GM12892 (cell line): ENCODE results near the gene CCT5.
"Not testable (repeated sequence)": the region's sequence is repeated elsewhere in the genome, so short reads cannot be mapped to it uniquely, and the experiment has no call there.

Source experiments
- DNase-seq: peaks from one replicate; pipeline ENCODE4 v3.0.0; 2011; ENCODE audit not compliant: insufficient read length
- FAIRE-seq: peaks from 2 replicates; lab custom pipeline; 2011; peaks lifted over from hg19 to GRCh38; lab: Jason Lieb, UNC
- POLR2A ChIP-seq: IDR thresholded peaks from 2 replicates; pipeline ENCODE4 v1.6.1; 2011; ENCODE audit warnings: low read depth, low read length, control low read depth
- POLR2AphosphoS5 ChIP-seq: IDR thresholded peaks from 2 replicates; pipeline ENCODE4 v1.6.1; 2011; ENCODE audit warnings: low read depth, low read length, control low read depth
- TAF1 ChIP-seq: IDR thresholded peaks from 2 replicates; pipeline ENCODE4 v1.6.1; 2011; ENCODE audit warnings: low read depth, mild to moderate bottlenecking, control low read depth, low read length, borderline replicate concordance

CCT5 gene

DNA sequence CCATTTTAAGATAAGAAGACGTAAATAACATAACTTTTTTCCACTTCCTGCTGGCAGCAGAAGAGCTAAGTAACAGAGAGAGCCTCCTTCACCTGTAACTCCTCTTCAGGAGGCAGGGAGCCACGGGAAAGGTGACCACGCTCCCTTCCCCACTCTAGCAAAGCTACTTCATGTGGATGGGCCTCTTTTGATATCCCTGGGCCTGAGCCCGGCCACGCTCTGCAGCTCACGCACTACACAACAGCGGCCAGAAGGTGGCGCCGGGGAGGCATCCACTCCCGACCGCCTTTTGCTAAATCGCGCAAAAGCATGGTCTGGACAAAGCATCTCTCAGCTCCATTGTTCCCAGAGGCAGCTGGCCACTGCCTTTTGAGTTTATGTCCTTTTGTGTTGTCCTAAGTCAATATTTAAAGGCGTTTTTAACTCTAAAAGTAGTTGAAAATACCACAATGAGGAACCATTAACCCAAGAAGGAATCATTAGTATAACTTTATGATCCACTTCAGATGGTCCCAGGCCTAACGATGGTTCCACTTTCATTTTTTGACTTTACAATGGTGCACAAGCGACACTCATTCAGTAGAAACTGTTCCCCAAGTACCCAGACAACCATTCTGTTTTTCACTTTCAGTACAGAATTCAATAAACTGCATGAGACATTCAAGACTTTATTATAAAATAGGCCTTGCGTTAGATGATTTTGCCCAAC lies 34.0 kb downstream of the CCT5 start:
- FAIRE-seq (peak; percentile 82), DNase-seq (peak; percentile 70)
- TF ChIP-seq TAF1 (no peak), POLR2A (no peak), POLR2AphosphoS5 (no peak)

DNA sequence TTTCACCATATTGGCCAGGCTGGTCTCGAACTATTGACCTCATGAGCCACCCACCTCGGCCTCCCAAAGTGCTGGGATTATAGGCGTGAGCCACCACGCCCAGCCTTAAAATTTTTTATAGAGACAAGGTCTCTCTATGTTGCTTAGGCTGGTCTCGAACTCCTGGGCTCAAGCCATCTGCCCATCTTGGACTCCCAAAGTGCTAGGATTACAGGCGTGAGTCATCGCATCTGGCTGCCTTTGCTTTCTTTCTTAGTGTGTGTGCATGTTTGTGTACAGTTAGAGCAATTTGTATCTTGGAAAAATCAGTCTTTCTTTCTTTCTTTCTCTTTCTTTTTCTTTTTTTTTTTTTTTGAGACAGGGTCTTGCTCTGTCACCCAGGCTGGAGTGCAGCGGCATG lies 35.3 kb downstream of the CCT5 start:
- FAIRE-seq, DNase-seq: not testable (repeated sequence)

DNA sequence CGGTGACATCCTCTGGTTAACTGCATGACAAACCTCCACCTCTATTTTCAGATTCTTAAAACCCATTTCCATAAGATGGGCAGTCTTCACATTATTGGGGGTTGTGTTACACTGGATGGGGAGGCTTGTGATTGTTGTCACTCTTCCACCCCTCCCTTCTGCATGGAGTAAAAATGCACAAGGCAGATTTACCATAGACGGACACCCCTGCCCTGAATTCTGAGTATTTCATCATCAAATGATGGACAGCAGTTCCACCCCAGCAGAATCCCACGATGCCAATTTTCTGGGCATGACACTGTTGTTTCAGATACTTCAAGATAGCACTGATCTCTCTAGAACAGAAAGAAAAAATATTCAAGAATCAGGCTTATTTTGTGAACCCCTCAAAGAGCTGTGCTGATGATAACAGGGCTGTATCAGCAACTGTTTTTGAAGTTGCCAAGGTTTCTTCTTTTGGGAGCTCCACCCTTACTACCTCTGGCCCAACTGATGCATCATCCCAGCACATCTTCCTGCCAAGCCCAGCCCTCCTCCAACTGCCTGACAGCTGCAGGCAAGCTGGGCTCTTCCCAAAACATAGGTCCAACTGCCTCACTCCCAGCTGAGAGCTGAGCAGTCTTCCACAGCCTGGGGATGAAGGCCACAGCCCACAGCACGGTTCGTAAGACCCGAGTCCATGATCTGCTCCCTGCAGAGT lies 36.2 kb downstream of the CCT5 start:
- FAIRE-seq = no peak
- no peak for TF ChIP-seq POLR2AphosphoS5
- TF ChIP-seq TAF1 = no peak
- TF ChIP-seq POLR2A = no peak
- no peak for DNase-seq

DNA sequence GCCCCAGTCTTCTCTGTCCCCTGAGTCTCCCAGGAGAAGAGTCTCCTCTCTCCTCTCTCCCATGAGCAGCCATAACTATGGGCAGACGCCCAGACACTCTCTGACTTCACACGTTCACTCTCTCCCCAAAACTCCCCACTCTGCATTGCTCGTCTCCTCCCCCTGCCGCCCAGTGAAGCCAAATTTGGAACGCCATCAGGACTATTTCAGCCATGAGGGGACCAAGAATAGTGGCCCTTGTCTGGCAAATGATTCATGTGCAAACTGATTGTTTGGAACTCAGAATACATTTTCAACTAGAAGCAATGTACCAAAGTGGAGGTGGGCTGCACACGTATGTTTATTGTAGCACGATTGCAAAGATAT lies 36.8 kb downstream of the CCT5 start:
- FAIRE-seq = no peak
- TF ChIP-seq POLR2A (no peak), POLR2AphosphoS5 (no peak)
- DNase-seq = no peak

GRCh38 chr5:10288592-10289219 lies 38.6 kb downstream of the CCT5 start:
- TF ChIP-seq POLR2A (no peak), POLR2AphosphoS5 (no peak), TAF1 (no peak)
- peak; percentile 45 for DNase-seq

DNA sequence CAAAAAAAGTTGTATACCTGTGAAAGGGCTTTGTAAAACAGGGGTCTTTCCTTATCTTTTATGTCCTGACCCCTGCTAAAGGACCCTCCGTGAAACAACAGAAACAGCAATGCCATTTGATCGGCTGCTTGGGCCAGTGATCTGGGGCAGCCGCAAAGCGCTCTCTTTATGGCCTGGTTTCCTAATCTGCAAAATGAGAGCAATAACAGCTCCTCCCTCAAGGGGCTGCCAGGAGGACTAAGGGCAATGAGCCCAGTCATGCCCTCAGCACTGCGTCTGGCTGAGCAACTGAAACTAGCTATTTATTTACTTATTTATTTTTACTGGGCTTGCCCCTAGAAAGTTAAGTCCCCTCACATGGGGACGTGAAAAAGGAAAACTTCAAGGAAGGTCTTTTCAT lies 39.3 kb downstream of the CCT5 start:
- DNase-seq (no peak), FAIRE-seq (no peak)
- TF ChIP-seq POLR2A (no peak), TAF1 (no peak), POLR2AphosphoS5 (no peak)

More at GRCh38 chr5:10288592-10289219, 38.6 kb downstream of the CCT5 start:
- FAIRE-seq = no peak

DNA sequence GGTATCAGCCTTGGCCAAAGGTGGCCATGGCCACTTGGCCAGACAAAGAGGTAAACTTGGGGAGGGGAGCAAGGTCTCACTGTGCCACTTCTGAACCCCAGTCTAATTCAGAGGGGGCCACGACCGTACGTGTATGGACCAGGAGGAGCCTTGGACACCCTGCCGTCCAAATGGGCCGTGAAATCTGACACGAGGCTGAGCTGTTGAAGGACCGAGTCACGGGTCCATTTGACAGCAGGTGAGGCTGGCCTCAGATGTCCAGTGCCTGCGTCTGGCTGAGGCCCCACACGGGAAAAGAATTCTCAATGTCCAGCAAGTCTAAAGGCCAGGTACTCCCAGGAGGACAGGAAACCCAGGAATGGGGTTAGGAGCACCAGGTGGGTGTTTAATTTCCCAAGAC lies 39.9 kb downstream of the CCT5 start:
- TF ChIP-seq POLR2A (no peak), POLR2AphosphoS5 (no peak), TAF1 (no peak)
- DNase-seq = no peak
- no peak for FAIRE-seq

GRCh38 chr5:10290438-10290837 lies 40.4 kb downstream of the CCT5 start:
- FAIRE-seq = no peak
- no peak for DNase-seq
- TF ChIP-seq POLR2AphosphoS5 (no peak), TAF1 (no peak), POLR2A (no peak)

DNA sequence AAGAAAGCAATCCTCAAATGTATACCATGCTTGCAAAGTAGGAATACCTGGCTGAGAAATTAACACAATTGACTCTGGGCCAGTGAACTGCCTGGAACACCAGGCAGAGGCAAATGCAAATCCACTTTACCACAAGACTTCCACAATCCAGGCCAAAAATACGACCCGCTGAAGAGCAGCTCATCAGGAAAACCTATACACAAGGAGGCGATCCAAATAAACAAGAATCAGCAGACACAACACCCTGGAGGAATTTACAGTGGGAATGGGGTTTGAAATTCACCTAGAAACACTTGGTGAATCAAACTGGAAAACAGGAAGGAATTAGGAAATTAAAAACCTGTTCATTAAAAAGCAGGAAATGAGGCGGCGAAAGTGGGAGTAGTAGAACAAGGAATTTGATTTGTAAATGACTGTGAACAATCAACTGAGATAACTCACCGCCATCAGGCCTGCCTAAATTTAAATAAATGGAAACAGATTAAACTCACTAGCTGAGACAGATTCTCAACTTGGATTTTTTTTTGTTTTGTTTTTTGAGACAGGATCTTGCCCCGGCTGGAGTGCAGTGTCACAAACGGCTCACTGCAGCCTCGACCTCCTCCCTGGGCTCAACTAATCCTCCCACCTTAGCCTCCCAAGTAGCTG lies 41.7 kb downstream of the CCT5 start:
- no peak for FAIRE-seq
- TF ChIP-seq POLR2A (no peak), TAF1 (no peak)
- no peak for DNase-seq

DNA sequence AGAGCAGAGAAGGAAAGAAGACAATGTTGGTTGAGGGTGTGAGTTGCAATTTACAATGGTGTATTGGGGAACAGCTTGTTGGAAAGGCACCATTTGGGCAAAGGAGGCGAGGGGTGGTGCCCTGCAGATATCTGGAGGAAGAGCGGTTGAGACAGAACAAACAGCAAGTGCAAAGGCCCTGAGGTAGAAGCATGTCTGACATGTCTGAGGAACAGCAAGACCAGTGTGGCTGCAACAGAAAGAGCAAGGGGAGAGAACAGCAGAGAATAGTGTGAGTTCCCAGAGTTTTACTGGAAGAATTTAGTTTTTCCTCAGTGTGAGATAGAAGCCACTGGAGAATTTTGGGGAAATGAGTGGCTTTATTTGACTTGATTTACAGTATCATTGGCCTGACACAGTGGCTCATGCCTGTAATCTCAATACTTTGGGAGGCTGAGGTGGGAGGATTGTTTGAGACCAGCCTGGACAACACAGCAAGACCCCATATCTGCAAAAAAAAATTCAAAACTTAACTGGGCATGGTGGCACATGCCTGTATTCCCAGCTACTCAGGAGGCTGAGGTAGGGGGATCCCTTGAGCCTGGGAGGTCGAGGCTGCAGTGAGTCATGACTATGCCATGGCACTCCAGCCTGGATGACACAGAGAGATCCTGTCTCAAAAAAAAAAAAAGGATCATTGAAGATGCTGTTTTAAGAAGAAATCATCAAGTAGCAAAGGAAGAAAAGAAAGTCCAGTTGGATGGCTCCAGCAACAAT lies 44.0 kb downstream of the CCT5 start:
- no peak for FAIRE-seq
- DNase-seq = no peak

DNA sequence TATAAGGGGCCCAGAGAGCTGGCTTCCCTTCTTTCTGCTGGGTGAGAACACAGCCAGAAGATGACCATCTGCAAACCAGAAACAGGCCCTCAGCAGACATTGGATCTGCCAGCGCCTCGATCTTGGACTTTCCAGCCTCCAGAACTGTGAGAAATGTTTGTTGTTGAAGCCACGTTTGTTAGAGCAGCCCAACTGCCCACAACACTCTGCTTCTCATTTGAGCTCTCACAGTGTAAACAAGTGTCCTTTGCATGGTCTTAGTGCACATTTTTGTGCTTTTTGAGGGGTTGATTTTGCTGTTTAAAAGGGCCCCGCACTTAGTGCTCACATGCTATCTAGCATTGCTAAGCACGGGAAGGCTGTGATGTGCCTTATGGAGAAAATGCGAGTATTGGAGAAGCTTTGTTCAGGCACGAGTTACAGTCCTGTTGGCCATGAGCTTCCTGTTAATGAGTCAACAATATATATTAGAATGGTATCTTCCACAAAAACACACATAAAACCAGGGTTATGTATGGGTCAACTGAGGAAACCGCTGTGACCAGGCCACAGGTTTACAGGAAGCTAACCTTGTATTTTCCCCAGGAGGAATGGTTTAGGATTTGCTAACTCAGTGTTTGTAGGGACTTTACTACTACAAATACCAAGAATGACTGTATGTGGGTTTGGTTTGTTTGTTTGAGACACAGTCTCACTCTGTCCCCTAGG lies 45.7 kb downstream of the CCT5 start:
- TF ChIP-seq POLR2AphosphoS5 (no peak), POLR2A (no peak), TAF1 (no peak)
- DNase-seq (no peak), FAIRE-seq (no peak)

More for the DNA sequence above, 44.0 kb downstream of the CCT5 start:
- no peak for TF ChIP-seq POLR2AphosphoS5
- no peak for TF ChIP-seq TAF1
- no peak for TF ChIP-seq POLR2A
